HL-60 (cell line): Measurements from ENCODE around the gene RAX2.

Source experiments
- DNase-seq, 2 experiments: peaks; one replicate each; pipeline ENCODE4 v3.0.0-alpha.2; 2010 to 2020; ENCODE audit warnings: low read depth in 1 of 2, low spot score in 1 of 2
- H3K27ac ChIP-seq: fragments of 250-450 bp; sonication (Bioruptor Pico); replicated peaks from 2 replicates; pipeline ENCODE4 v1.5.1; 2020; ENCODE audit warnings: mild to moderate bottlenecking, moderate library complexity
- H3K27me3 ChIP-seq: fragments of 250-450 bp; sonication (Bioruptor Pico); 2 replicates; pipeline ENCODE4 v1.5.1; 2021; ENCODE audit warnings: mild to moderate bottlenecking, moderate library complexity; ENCODE audit not compliant: insufficient read depth, poor library complexity, severe bottlenecking
- H3K4me3 ChIP-seq: replicated peaks from 2 replicates; pipeline ENCODE4 v1.5.1; 2011; ENCODE audit warnings: mild to moderate bottlenecking, control low read depth, low read length; ENCODE audit not compliant: insufficient read depth
- CTCF ChIP-seq: IDR thresholded peaks from one replicate; pipeline ENCODE4 v1.5.1; 2011; ENCODE audit warnings: low read length, control low read depth, inconsistent platforms; ENCODE audit not compliant: insufficient read depth
- GABPA ChIP-seq: IDR thresholded peaks from 2 replicates; pipeline ENCODE4 v1.6.1; 2012; ENCODE audit warnings: low read depth
- POLR2AphosphoS5 ChIP-seq: IDR thresholded peaks from 2 replicates; pipeline ENCODE4 v1.6.1; 2012; ENCODE audit warnings: low read depth
- REST ChIP-seq: IDR thresholded peaks from 2 replicates; pipeline ENCODE4 v1.6.1; 2012; ENCODE audit warnings: low read depth; ENCODE audit not compliant: insufficient replicate concordance
- SPI1 ChIP-seq: IDR thresholded peaks from 2 replicates; pipeline ENCODE4 v1.6.1; 2012; ENCODE audit warnings: low read depth, mild to moderate bottlenecking, borderline replicate concordance

RAX2 gene

GRCh38 chr19:3776479-3777040, 4.5 kb upstream of the RAX2 start:
- TF ChIP-seq REST (no peak), GABPA (no peak), POLR2AphosphoS5 (peak; percentile 19; the same call in 1 of the 2 replicates)
- no peak for DNase-seq
- no peak overlapping the region for H3K4me3 ChIP-seq
- H3K27me3 ChIP-seq: no peaks in the 10 kb centered on the region
- H3K27ac ChIP-seq: no peak overlapping the region

DNA sequence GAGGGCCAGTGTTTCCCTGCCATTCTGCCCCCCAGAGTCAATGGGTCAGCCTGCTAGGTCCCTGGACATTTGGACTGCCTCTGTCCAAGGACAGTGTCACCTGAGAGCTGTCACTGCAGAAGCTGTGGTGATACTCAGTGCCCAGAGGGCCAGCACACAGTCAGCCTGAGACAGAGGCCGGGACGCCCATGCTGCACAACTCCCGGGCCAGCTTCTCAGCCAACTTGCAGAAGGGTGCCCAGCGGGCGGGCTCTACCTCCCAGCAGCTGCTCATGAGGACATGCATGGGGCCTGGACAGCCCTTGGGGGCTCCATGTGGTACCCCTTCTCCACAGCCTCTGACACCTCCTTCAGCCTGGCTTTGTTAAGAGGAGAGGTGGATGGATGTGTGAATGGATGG, 3.8 kb upstream of the RAX2 start:
- DNase-seq: no peak
- Histone ChIP-seq H3K4me3 (no peak overlapping the region), H3K27ac (no peak overlapping the region), H3K27me3 (no peaks in the 10 kb centered on the region)
- TF ChIP-seq REST (no peak), POLR2AphosphoS5 (no peak), SPI1 (no peak), GABPA (no peak), CTCF (no peak)

DNA sequence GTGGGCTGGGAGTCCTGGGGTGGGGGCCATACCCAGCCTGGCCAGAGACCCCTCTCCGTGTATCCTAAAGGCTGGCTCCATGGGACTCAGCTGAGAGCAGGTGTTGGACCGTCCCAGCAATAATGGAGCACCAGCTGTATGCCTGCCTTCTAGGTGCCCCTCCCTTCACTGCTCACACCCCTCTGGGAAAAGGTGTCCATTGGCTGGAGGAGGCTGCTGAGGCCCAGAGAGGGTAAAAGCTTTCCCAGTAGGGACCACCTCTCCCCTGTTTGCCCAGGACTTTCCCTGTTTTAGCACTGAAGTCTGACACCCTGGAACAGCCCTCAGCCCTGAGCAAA, 3.3 kb upstream of the RAX2 start:
- DNase-seq: no peak
- TF ChIP-seq POLR2AphosphoS5 (no peak), CTCF (no peak), SPI1 (no peak), GABPA (no peak), REST (no peak)
- Histone ChIP-seq H3K27ac (no peak overlapping the region), H3K4me3 (no peak overlapping the region), H3K27me3 (no peaks in the 10 kb centered on the region)
